GM12892 (cell line): ENCODE measurements around the gene RETSAT.

ENCODE experiments used
- POLR2A ChIP-seq: IDR thresholded peaks from 2 replicates; pipeline ENCODE4 v1.6.1; 2011; ENCODE audit warnings: low read depth, low read length, control low read depth
- POLR2AphosphoS5 ChIP-seq: IDR thresholded peaks from 2 replicates; pipeline ENCODE4 v1.6.1; 2011; ENCODE audit warnings: low read depth, low read length, control low read depth

GRCh38 chr2:85334928-85335327 is 19.4 kb downstream of the RETSAT start:
- TF ChIP-seq POLR2A (no peak), POLR2AphosphoS5 (no peak)
